Heart right ventricle (tissue), 16 donors: ENCODE measurements around the gene PRDM16. TPM values are rescaled to one million over a fixed set of nuclear protein-coding genes. Genes with fewer than 3 reads are reported as not detected.
A peak's percentile ranks its signal among the peaks of the same experiment; 100 is the strongest.

ENCODE experiments used
- ATAC-seq, 8 donors: fragments of 200-7000 bp; cut with Tn5 transposase; one replicate each; pipeline ENCODE4 v1.9.1; 2020; ENCODE audit warnings: mild to moderate bottlenecking in 8 of 8, moderate library complexity in 8 of 8, moderate number of reproducible peaks in 1 of 8
- DNase-seq, 2 donors: peaks; one replicate each; pipeline ENCODE4 v3.0.0-alpha.2; 2020
- H3K27ac ChIP-seq, 10 donors: fragments of 200-600 bp; sonication (generic) in 2 of 10; one replicate each; pipeline versions ENCODE4 v1.5.0 to v1.8.0; 2020 to 2022; ENCODE audit warnings: mild to moderate bottlenecking in 3 of 10
- H3K27me3 ChIP-seq, 7 donors: fragments of 200-600 bp; one replicate each; pipeline ENCODE4 v1.8.0; 2021 to 2022; ENCODE audit warnings: mild to moderate bottlenecking in 2 of 7
- H3K36me3 ChIP-seq, 9 donors: fragments of 200-600 bp; sonication (generic) in 1 of 9; one replicate each; pipeline versions ENCODE4 v1.5.0 to v1.8.0; 2020 to 2022; ENCODE audit warnings: mild to moderate bottlenecking in 2 of 9
- H3K4me1 ChIP-seq, 9 donors: fragments of 200-600 bp; sonication (generic) in 1 of 9; one replicate each; pipeline versions ENCODE4 v1.5.0 to v1.8.0; 2020 to 2022; ENCODE audit warnings: mild to moderate bottlenecking in 4 of 9
- H3K4me3 ChIP-seq, 10 donors: fragments of 200-600 bp; sonication (generic) in 2 of 10; one replicate each; pipeline versions ENCODE4 v1.5.0 to v1.8.0; 2020 to 2022; ENCODE audit warnings: mild to moderate bottlenecking in 7 of 10, moderate library complexity in 2 of 10
- H3K9me3 ChIP-seq, 11 donors: fragments of 200-600 bp in 10 of 11; sonication (generic) in 2 of 11; one replicate each; pipeline versions ENCODE4 v1.5.0 to v1.8.0; 2013 to 2022; ENCODE audit warnings: mild to moderate bottlenecking in 2 of 11, control low read depth in 1 of 11, moderate library complexity in 1 of 11
- WGBS, 2 donors: extraction: QIAGEN DNeasy Blood & Tissue Kit; methylation state at CpG; one replicate each; pipeline ENCODE4 v1.1.7; 2013; ENCODE audit warnings: inconsistent platforms in 1 of 2; 5-methylcytosine and 5-hydroxymethylcytosine counted together
- intact Hi-C, 10 donors: fragments of 100-400 bp; cut with DNase I; formaldehyde crosslinking; loops; one replicate each; pipeline versions ENCODE4 v1.11.1 to v1.14.2; 2022
- polyA plus RNA-seq, 2 donors: library from polyadenylated mRNA; stranded (reverse); fragments of 200-250 nt; gene quantifications; one replicate each; pipeline ENCODE4 v1.2.3, GENCODE V29; 2013
- total RNA-seq, 10 donors: library from RNA; stranded (reverse); fragmentation: NEBNext Ultra II Directional in 3 of 10; extraction: Animal tissue kit (Norgen Biotek cat#: 25700) in 3 of 10; gene quantifications; one replicate each; pipeline versions ENCODE4 v1.2.1 to v1.2.4, GENCODE V29; 2021 to 2023
- TF ChIP-seq, protein P1 (sequence below), 9 donors: fragments of 200-600 bp; sonication (generic) in 2 of 9; IDR thresholded peaks; one replicate each; pipeline versions ENCODE4 v1.5.0 to v1.8.0; 2021 to 2022; ENCODE audit warnings: antibody characterized with exemption in 9 of 9, mild to moderate bottlenecking in 5 of 9, moderate library complexity in 1 of 9
- donor health status: Arrhythmogenic right ventricular cardiomyopathy.
- donor health status: ischemic (EF 13 %, LVEDD 7.1; RV severe dilation, severe dysfunction).
- donor health status: healthy with polysubstance abuse.
- donor health status: DM: no; HTN: yes; CAD: no.
- donor health status: DM: no; HTN: no; CAD: no.
- donor health status: ischemic (EF 25% LVEDD 6.9; RV normal size, moderate dysfunction).
- donor health status: ischemic (EF 25% LVEDD 5.7; RV mildly dilated, moderate dysfunction).
- donor health status: healthy.
- donor health status: DM: yes; HTN: yes; CAD: no.
- donor health status: Ischemic cardiomyopathy.
- donor health status: ischemic (EF 35%, LVEDD 5.7; RV mildly dilated, moderate dysfunction).
- donor health status: nonischemic (EF 11% LVEDD 7.7; RV severe dilation, severe dysfunction).
- donor health status: DM: yes; HTN: yes; CAD: no.
- donor health status: PGD.
- donor health status: ischemic (EF 29% LVEDD 5.4; RV normal size, mild dysfunction).
- donor health status: nonischemic (EF 23%, LVEDD 6.1; RV moderate dilation, normal function).

The PRDM16 gene
- total and polyA plus RNA-seq, 12 donors = 4.1 to 25.9 (median 14.8) TPM

GRCh38 chr1:3221112-3222041 is 152.4 kb downstream of the PRDM16 start:
- Histone ChIP-seq H3K36me3 (no peaks in the 10 kb centered on the region), H3K9me3 (no peaks in the 10 kb centered on the region), H3K4me1 (peaks cover 2 to 49% (median 23%) of the 10 kb centered on the region in 9 donors), H3K27ac (no peak overlapping the region), H3K27me3 (peaks cover 0 to 13% (median 4%) of the 10 kb centered on the region in 7 donors), H3K4me3 (no peak overlapping the region)
- no peak for DNase-seq
- TF ChIP-seq, protein P1, sequence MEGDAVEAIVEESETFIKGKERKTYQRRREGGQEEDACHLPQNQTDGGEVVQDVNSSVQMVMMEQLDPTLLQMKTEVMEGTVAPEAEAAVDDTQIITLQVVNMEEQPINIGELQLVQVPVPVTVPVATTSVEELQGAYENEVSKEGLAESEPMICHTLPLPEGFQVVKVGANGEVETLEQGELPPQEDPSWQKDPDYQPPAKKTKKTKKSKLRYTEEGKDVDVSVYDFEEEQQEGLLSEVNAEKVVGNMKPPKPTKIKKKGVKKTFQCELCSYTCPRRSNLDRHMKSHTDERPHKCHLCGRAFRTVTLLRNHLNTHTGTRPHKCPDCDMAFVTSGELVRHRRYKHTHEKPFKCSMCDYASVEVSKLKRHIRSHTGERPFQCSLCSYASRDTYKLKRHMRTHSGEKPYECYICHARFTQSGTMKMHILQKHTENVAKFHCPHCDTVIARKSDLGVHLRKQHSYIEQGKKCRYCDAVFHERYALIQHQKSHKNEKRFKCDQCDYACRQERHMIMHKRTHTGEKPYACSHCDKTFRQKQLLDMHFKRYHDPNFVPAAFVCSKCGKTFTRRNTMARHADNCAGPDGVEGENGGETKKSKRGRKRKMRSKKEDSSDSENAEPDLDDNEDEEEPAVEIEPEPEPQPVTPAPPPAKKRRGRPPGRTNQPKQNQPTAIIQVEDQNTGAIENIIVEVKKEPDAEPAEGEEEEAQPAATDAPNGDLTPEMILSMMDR (IDR thresholded peaks at IDR 0.05) = no peak
- intact Hi-C loops = no loop called here
- WGBS, 2 donors = 66 to 67% methylated on average over 24 of the region's 24 CpGs
- peak in 4 of 8 donors; percentile 15 to 64 (median 30) for ATAC-seq

DNA sequence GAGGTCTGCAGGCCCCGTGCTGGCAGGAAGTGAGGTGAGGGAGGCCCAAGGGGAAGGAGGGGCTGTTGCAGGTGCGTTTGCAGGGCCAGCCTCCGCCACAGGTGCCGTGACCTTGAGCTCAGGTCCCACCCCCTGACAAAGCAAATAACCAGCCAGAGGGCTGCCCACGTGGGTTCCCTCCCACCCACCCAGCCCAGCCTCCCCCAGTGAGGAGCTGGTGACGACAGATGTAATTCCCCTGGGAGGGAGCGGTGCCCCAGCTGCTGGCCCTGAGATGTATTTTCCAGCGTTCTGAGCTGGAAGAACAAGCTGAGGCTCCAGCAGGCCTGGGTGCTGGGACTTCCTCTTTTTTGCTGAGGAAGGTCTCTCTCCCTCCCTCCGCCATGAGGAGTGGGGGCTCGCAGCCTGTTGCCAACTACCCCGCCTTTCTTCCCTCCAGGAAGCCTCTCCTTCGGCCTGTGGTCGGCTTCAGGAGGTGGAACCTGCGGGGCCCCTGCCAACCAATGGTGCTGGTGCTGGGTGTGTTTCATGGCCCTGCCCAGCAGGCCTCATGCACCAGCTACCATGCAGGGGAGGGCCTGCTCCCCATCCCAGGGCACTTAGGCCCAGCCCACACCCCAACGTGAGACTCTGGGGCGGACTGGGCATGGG is 153.2 kb downstream of the PRDM16 start:
- ATAC-seq (peak in 4 of 8 donors; percentile 23 to 49 (median 32)), DNase-seq (no peak)
- H3K4me3 ChIP-seq = no peak overlapping the region
- peaks cover 0 to 13% (median 4%) of the 10 kb centered on the region in 7 donors for H3K27me3 ChIP-seq
- H3K36me3 ChIP-seq = no peaks in the 10 kb centered on the region
- TF ChIP-seq, protein P1 (IDR thresholded peaks at IDR 0.05) = no peak
- H3K4me1 ChIP-seq = peaks cover 2 to 48% (median 23%) of the 10 kb centered on the region in 9 donors
- H3K9me3 ChIP-seq = no peaks in the 10 kb centered on the region
- intact Hi-C loops = no loop called here
- peak overlapping the region in 1 of 10 donors; percentile 34 for H3K27ac ChIP-seq
- 29 to 33% methylated on average over 16 of the region's 16 CpGs for WGBS, 2 donors

DNA sequence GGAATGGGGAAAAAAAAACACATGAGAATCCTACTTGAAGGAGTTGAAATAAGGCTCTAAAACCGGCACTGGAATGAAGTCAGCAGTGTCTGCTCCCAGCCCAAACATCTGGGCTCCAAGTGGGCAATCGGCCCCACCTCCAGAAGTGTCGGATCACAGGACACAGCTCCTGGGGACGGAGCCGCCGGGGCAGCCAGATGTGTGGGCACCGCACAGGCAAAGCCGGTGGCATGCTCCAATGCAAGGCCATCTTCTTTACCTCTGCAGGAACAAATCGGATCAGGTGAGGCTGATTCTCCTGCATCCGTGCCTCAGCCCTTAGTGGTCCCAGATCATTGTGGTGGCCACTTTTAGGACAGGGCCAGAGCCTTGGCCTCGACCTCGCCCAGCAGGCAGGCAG is 156.7 kb downstream of the PRDM16 start:
- TF ChIP-seq, protein P1 (IDR thresholded peaks at IDR 0.05) = no peak
- 72 to 76% methylated on average over 12 of the region's 12 CpGs for WGBS, 2 donors
- Histone ChIP-seq H3K9me3 (no peaks in the 10 kb centered on the region), H3K27ac (no peak overlapping the region), H3K4me1 (peaks cover 0 to 21% (median 16%) of the 10 kb centered on the region in 9 donors), H3K36me3 (no peaks in the 10 kb centered on the region), H3K27me3 (peaks cover 0 to 13% (median 4%) of the 10 kb centered on the region in 7 donors), H3K4me3 (no peak overlapping the region)
- intact Hi-C loops = loop anchor here in 1 of 10 donors (5.0 kb wide), 1 partner anchor 42 kb away; no protein-coding TSS in a partner anchor
- DNase-seq (no peak), ATAC-seq (no peak)

DNA sequence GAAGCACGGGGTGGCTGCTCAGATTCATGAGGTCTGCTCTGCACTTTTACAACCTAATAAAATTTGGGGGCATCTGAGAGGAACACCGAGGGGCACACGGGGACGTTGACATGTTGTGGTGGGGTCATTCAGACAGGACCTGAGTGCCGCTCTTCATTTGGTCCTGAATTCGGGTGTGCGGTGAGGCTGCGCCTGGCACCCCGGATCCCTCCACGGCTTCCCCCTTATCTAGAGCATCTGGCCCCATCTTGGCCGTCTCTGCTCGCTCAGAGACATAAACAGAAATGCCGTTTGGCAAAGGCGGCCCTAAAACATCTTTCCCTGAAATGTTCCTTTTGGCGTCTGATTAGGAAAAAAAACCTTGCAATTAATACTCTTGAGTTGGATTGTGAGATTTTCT is 157.2 kb downstream of the PRDM16 start:
- Histone ChIP-seq H3K4me3 (no peak overlapping the region), H3K9me3 (no peaks in the 10 kb centered on the region), H3K27ac (no peak overlapping the region), H3K27me3 (peaks cover 0 to 16% (median 4%) of the 10 kb centered on the region in 7 donors), H3K36me3 (no peaks in the 10 kb centered on the region), H3K4me1 (peaks cover 0 to 20% (median 13%) of the 10 kb centered on the region in 9 donors)
- TF ChIP-seq, protein P1 (IDR thresholded peaks at IDR 0.05) = no peak
- no peak for DNase-seq
- 83 to 84% methylated on average over 15 of the region's 15 CpGs for WGBS, 2 donors
- no peak for ATAC-seq
- intact Hi-C loops = loop anchor here in 1 of 10 donors (5.0 kb wide), 1 partner anchor 41 kb away; no protein-coding TSS in a partner anchor
